H1 (cell line): ENCODE measurements around the gene CST2. TPM values are rescaled to one million over a fixed set of nuclear protein-coding genes. Genes with fewer than 3 reads are reported as not detected.

Experiments used
- CTCF ChIA-PET: fragments of 300-600 bp; sonication (Branson Sonifier 250); formaldehyde crosslinking; loops from one replicate; lab custom pipeline; 2021; ENCODE audit not compliant: partially characterized antibody; lab: Charles Lee
- POLR2A ChIA-PET: fragments of 300-600 bp; sonication (Branson Sonifier 250); formaldehyde crosslinking; loops from one replicate; lab custom pipeline; 2021; ENCODE audit warnings: inconsistent platforms; ENCODE audit not compliant: partially characterized antibody; lab: Charles Lee
- DNase-seq, 2 experiments: peaks; one replicate each; pipeline versions ENCODE4 v3.0.0 to v3.0.0-alpha.2; 2010 to 2022; ENCODE audit warnings: low spot score in 2 of 2, low read depth in 1 of 2, mixed read lengths in 1 of 2
- FAIRE-seq: peaks from 2 replicates; lab custom pipeline; 2011; peaks lifted over from hg19 to GRCh38; lab: Jason Lieb, UNC
- H2AFZ ChIP-seq: 2 replicates; pipeline ENCODE4 v1.8.1; 2012; ENCODE audit warnings: low read length, inconsistent platforms
- H2AK5ac ChIP-seq: 2 replicates; pipeline ENCODE4 v1.6.1; 2013; ENCODE audit warnings: low read depth, low read length
- H2BK120ac ChIP-seq: replicated peaks from 2 replicates; pipeline ENCODE3; 2013; ENCODE audit warnings: low read depth, low read length, inconsistent platforms
- H2BK12ac ChIP-seq: 2 replicates; pipeline ENCODE4 v1.6.1; 2013; ENCODE audit warnings: low read depth, low read length
- H2BK15ac ChIP-seq: 2 replicates; pipeline ENCODE4 v1.6.1; 2013; ENCODE audit warnings: low read length
- H2BK20ac ChIP-seq: 2 replicates; pipeline ENCODE4 v1.6.1; 2013; ENCODE audit warnings: low read length
- H2BK5ac ChIP-seq: 2 replicates; pipeline ENCODE4 v1.6.1; 2013; ENCODE audit warnings: low read depth, low read length
- H3K14ac ChIP-seq: 2 replicates; pipeline ENCODE4 v1.6.1; 2013; ENCODE audit warnings: inconsistent platforms; ENCODE audit not compliant: insufficient read length
- H3K18ac ChIP-seq: 2 replicates; pipeline ENCODE4 v1.6.1; 2013; ENCODE audit warnings: low read length; ENCODE audit errors: extremely low read depth
- H3K23ac ChIP-seq: 2 replicates; pipeline ENCODE4 v1.6.1; 2013; ENCODE audit warnings: inconsistent platforms; ENCODE audit not compliant: insufficient read length
- H3K23me2 ChIP-seq: 2 replicates; pipeline ENCODE4 v1.6.1; 2013; ENCODE audit warnings: low read depth, low read length
- H3K27ac ChIP-seq: 2 replicates; pipeline ENCODE4 v1.6.1; 2011; ENCODE audit warnings: low read depth, low read length, inconsistent platforms
- H3K27me3 ChIP-seq, 4 experiments: replicated peaks in 1 of 4; 1 replicate in 1 of 4; 2 replicates in 3 of 4; pipeline versions ENCODE4 v1.6.1 to v1.8.1; 2011 to 2013; ENCODE audit warnings: low read length in 3 of 4, mild to moderate bottlenecking in 3 of 4, inconsistent platforms in 2 of 4, mixed read lengths in 2 of 4, moderate library complexity in 1 of 4; ENCODE audit not compliant: control insufficient read depth in 3 of 4, insufficient read depth in 3 of 4; ENCODE audit errors: extremely low read depth in 1 of 4
- H3K36me3 ChIP-seq, 4 experiments: 2 replicates each; pipeline versions ENCODE4 v1.6.1 to v1.8.1; 2011 to 2013; ENCODE audit warnings: mild to moderate bottlenecking in 4 of 4, low read length in 3 of 4, moderate library complexity in 2 of 4, control low read depth in 1 of 4, inconsistent platforms in 1 of 4; ENCODE audit not compliant: insufficient read depth in 4 of 4, control insufficient read depth in 2 of 4
- H3K4ac ChIP-seq: replicated peaks from 2 replicates; pipeline ENCODE3; 2013; ENCODE audit warnings: low read length, low read depth, mixed read lengths, inconsistent platforms; ENCODE audit not compliant: insufficient read length
- H3K4me1 ChIP-seq, 4 experiments: replicated peaks in 1 of 4; 1 replicate in 1 of 4; 2 replicates in 3 of 4; pipeline versions ENCODE4 v1.6.1 to v1.8.1; 2011 to 2013; ENCODE audit warnings: low read length in 3 of 4, inconsistent platforms in 2 of 4, mixed read lengths in 1 of 4; ENCODE audit not compliant: insufficient read depth in 4 of 4, control insufficient read depth in 3 of 4
- H3K4me2 ChIP-seq, 2 experiments: 2 replicates each; pipeline versions ENCODE4 v1.6.1 to v1.8.1; 2011 to 2013; ENCODE audit warnings: low read depth in 2 of 2, low read length in 2 of 2, control low read depth in 1 of 2, inconsistent platforms in 1 of 2, mild to moderate bottlenecking in 1 of 2; ENCODE audit not compliant: insufficient read depth in 1 of 2
- H3K4me3 ChIP-seq, 4 experiments: fragments of 200-600, 300-600 bp in 1 of 4; sonication (generic), shearing (Covaris generic), sonication (Bioruptor Twin) in 1 of 4; 2 replicates each; pipeline versions ENCODE4 v1.5.1 to v1.8.1; 2011 to 2016; ENCODE audit warnings: low read length in 4 of 4, low read depth in 3 of 4, control low read depth in 2 of 4, inconsistent platforms in 2 of 4, mild to moderate bottlenecking in 2 of 4, mixed read lengths in 1 of 4, moderate library complexity in 1 of 4; ENCODE audit not compliant: insufficient read depth in 2 of 4; ENCODE audit errors: extremely low read depth in 1 of 4
- H3K56ac ChIP-seq: replicated peaks from 2 replicates; pipeline ENCODE3; 2013; ENCODE audit warnings: low read depth, mild to moderate bottlenecking, mixed read lengths, low read length, inconsistent platforms; ENCODE audit not compliant: insufficient read length
- H3K79me1 ChIP-seq: 2 replicates; pipeline ENCODE4 v1.6.1; 2013; ENCODE audit warnings: low read depth, low read length, control low read depth
- H3K79me2 ChIP-seq, 2 experiments: 2 replicates each; pipeline versions ENCODE4 v1.6.1 to v1.8.1; 2012 to 2013; ENCODE audit warnings: low read length in 2 of 2, mild to moderate bottlenecking in 2 of 2, inconsistent platforms in 1 of 2; ENCODE audit not compliant: insufficient read depth in 2 of 2, control insufficient read depth in 1 of 2
- H3K9ac ChIP-seq, 4 experiments: replicated peaks in 1 of 4; 1 replicate in 1 of 4; 2 replicates in 3 of 4; pipeline versions ENCODE4 v1.6.1 to v1.8.1; 2011 to 2013; ENCODE audit warnings: low read depth in 3 of 4, low read length in 3 of 4, control low read depth in 2 of 4, mild to moderate bottlenecking in 2 of 4, moderate library complexity in 2 of 4, inconsistent platforms in 1 of 4; ENCODE audit errors: extremely low read depth in 1 of 4
- H3K9me3 ChIP-seq, 2 experiments: 2 replicates each; pipeline versions ENCODE4 v1.6.1 to v1.8.1; 2012 to 2013; ENCODE audit warnings: mild to moderate bottlenecking in 2 of 2, moderate library complexity in 2 of 2, control low read depth in 1 of 2, inconsistent platforms in 1 of 2, low read depth in 1 of 2, low read length in 1 of 2, mixed read lengths in 1 of 2; ENCODE audit not compliant: insufficient read depth in 2 of 2
- H4K20me1 ChIP-seq, 2 experiments: replicated peaks in 1 of 2; 2 replicates each; pipeline versions ENCODE3 to v1.8.1; 2011 to 2013; ENCODE audit warnings: inconsistent platforms in 2 of 2, low read length in 2 of 2, mild to moderate bottlenecking in 1 of 2; ENCODE audit not compliant: insufficient read depth in 2 of 2, control insufficient read depth in 1 of 2
- H4K5ac ChIP-seq: 2 replicates; pipeline ENCODE4 v1.6.1; 2013; ENCODE audit warnings: low read length, low read depth, mixed read lengths, inconsistent platforms; ENCODE audit not compliant: insufficient read length
- H4K8ac ChIP-seq: 2 replicates; pipeline ENCODE4 v1.8.0; 2013; ENCODE audit warnings: mild to moderate bottlenecking, moderate library complexity, low read length, inconsistent platforms; ENCODE audit not compliant: insufficient read depth; ENCODE audit errors: extremely low read depth
- H4K91ac ChIP-seq: replicated peaks from 2 replicates; pipeline ENCODE3; 2013; ENCODE audit warnings: low read length, mixed read lengths, inconsistent platforms; ENCODE audit not compliant: insufficient read length
- ATF2 ChIP-seq: IDR thresholded peaks from 2 replicates; pipeline ENCODE4 v1.6.1; 2012; ENCODE audit warnings: low read length, inconsistent platforms
- ATF3 ChIP-seq: IDR thresholded peaks from 2 replicates; pipeline ENCODE4 v1.6.1; 2011; ENCODE audit warnings: low read depth, mild to moderate bottlenecking, low read length; ENCODE audit not compliant: insufficient read depth
- BACH1 ChIP-seq: IDR thresholded peaks from 2 replicates; pipeline ENCODE4 v1.6.1; 2012; ENCODE audit warnings: low read length, improper control_type of control experiment
- CBX8 ChIP-seq: fragments of 300-800, 300-1000 bp; sonication (generic); IDR thresholded peaks from 2 replicates; pipeline ENCODE4 v1.7.1; 2016; ENCODE audit warnings: low read depth, low read length, borderline replicate concordance
- CREB1 ChIP-seq: IDR thresholded peaks from 2 replicates; pipeline ENCODE4 v1.6.1; 2012; ENCODE audit warnings: inconsistent platforms
- EP300 ChIP-seq, 2 experiments: IDR thresholded peaks; 1 replicate in 1 of 2; 2 replicates in 1 of 2; pipeline ENCODE4 v1.6.1; 2011 to 2012; ENCODE audit warnings: low read depth in 2 of 2, low read length in 2 of 2, mild to moderate bottlenecking in 2 of 2, borderline replicate concordance in 1 of 2, inconsistent platforms in 1 of 2, moderate library complexity in 1 of 2
- FOSL1 ChIP-seq: IDR thresholded peaks from 2 replicates; pipeline ENCODE4 v1.6.1; 2011; ENCODE audit warnings: mild to moderate bottlenecking, low read depth, low read length, moderate library complexity; ENCODE audit not compliant: insufficient read depth
- NRF1 ChIP-seq: IDR thresholded peaks from 2 replicates; pipeline ENCODE4 v1.6.1; 2011; ENCODE audit warnings: mild to moderate bottlenecking, low read depth, low read length, improper control_type of control experiment
- POLR2A ChIP-seq, 2 experiments: IDR thresholded peaks; 1 replicate in 1 of 2; 2 replicates in 1 of 2; pipeline ENCODE4 v1.6.1; 2011; ENCODE audit warnings: low read depth in 2 of 2, low read length in 2 of 2, mild to moderate bottlenecking in 2 of 2; ENCODE audit errors: control extremely low read depth in 1 of 2
- SIRT6 ChIP-seq: IDR thresholded peaks from one replicate; pipeline ENCODE4 v1.7.1; 2012; ENCODE audit warnings: low read length, inconsistent platforms
- WGBS, 2 experiments: shearing (Covaris generic) in 1 of 2; methylation state at CpG; one replicate each; pipeline versions ENCODE4 v1.1.6 to v1.1.7; 2013 to 2015; ENCODE audit warnings: low lambda C conversion rate in 2 of 2, mixed read lengths in 2 of 2, inconsistent platforms in 1 of 2, low coverage in 1 of 2, missing lambda C conversion rate in 1 of 2; ENCODE audit not compliant: insufficient replicate concordance in 2 of 2, insufficient coverage in 1 of 2, insufficient read length in 1 of 2; ENCODE audit errors: extremely low coverage in 1 of 2, missing lambda C conversion rate in 1 of 2; 5-methylcytosine and 5-hydroxymethylcytosine counted together
- polyA plus RNA-seq, 7 experiments: library from polyadenylated mRNA; depleted of rRNA in 3 of 7; stranded (reverse) in 5 of 7; unstranded in 2 of 7; fragments of >200 nt in 5 of 7; fragments of 200-250 nt in 2 of 7; gene quantifications; 1 replicate in 5 of 7; 2 replicates in 1 of 7; 4 replicates in 1 of 7; pipeline versions ENCODE4 v1.2.1 to v1.2.3, GENCODE V29; 2011 to 2013; ENCODE audit warnings: missing spikeins in 2 of 7, mixed read lengths in 2 of 7
- total RNA-seq: library from RNA; stranded (reverse); fragmentation: NEBNext Ultra II Directional; extraction: Animal tissue kit (Norgen Biotek cat#: 25700); gene quantifications from 2 replicates; pipeline ENCODE4 v1.2.1, GENCODE V29; 2021

CST2 gene
- total and polyA plus RNA-seq, 2 of the 8 experiments (the other 6 are each of a cell fraction or from before 2014, with no cell fraction given), result not detected

- Histone ChIP-seq H3K23me2 (no peaks in the 10 kb centered on the region; the same call in 1 of the 2 replicates), H2BK5ac (no peak overlapping the region), H4K8ac (no peak overlapping the region), H2BK120ac (no peak overlapping the region), H3K79me1 (no peaks in the 10 kb centered on the region), H3K23ac (no peak overlapping the region), H3K27me3 (no peaks in the 10 kb centered on the region), H2BK15ac (no peak overlapping the region), H3K36me3 (no peaks in the 10 kb centered on the region), H3K4ac (no peak overlapping the region), H3K27ac (no peak overlapping the region), H3K4me3 (no peak overlapping the region), H4K5ac (no peak overlapping the region), H2BK20ac (no peak overlapping the region), H3K18ac (no peak overlapping the region), H3K79me2 (no peaks in the 10 kb centered on the region), H3K4me1 (no peaks in the 10 kb centered on the region; a peak in 1 of 7 replicates), H3K9ac (no peak overlapping the region), H2AFZ (no peak overlapping the region), H3K56ac (no peak overlapping the region), H4K20me1 (no peaks in the 10 kb centered on the region), H4K91ac (no peak overlapping the region), H3K4me2 (no peak overlapping the region), H2AK5ac (no peak overlapping the region), H3K9me3 (no peaks in the 10 kb centered on the region), H2BK12ac (no peak overlapping the region), H3K14ac (no peak overlapping the region)
- ChIA-PET POLR2A (no interaction called here), CTCF (no interaction called here)
- FAIRE-seq, result no peak
- WGBS, 2 experiments, result 92% methylated on average over 2 of the region's 2 CpGs; no CpG with 5 or more reads in 1 of the 2 experiments
- DNase-seq, result no peak
- TF ChIP-seq SIRT6, result no peak
- no peak for TF ChIP-seq EP300 (IDR thresholded peaks at IDR 0.05; ENCODE audit: borderline replicate concordance in 1 of 2, low read depth in 2 of 2, low read length in 2 of 2)
- TF ChIP-seq ATF2, result no peak
- TF ChIP-seq CBX8, result no peak
- TF ChIP-seq BACH1, result no peak
- no peak for TF ChIP-seq NRF1
- no peak for TF ChIP-seq CREB1
- no peak for TF ChIP-seq FOSL1
- TF ChIP-seq ATF3, result no peak
- TF ChIP-seq POLR2A (IDR thresholded peaks at IDR 0.05; ENCODE audit: control extremely low read depth in 1 of 2, low read depth in 2 of 2, low read length in 2 of 2), result no peak
Measured at GRCh38 chr20:23820493-23820892, 6.0 kb downstream of the CST2 start.
